ENCODE data around the gene PTH1R.

Gene PTH1R

GRCh38 chr3:46849686-46850467 is 27.6 kb upstream of the PTH1R start:
- no peak for DNase-seq (ENCODE audit: low read depth in 2 of 2)

DNA sequence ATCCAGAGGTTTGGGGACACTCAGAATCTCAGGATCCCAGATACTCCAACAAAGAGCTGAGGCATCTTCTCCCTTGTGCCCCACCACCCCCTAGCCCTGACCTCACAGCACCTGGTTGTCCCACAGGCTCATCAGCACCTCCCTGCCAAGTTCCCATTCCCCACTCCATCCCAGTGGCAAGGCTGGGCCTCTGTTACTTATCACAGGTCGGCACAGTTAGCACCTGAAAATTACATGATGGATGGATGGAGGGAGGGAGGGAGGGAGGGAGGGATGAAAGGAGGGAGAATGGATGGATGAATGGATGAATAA is 27.1 kb upstream of the PTH1R start:
- DNase-seq (ENCODE audit: low read depth in 2 of 2): no peak

- DNase-seq (ENCODE audit: low read depth in 2 of 2): no peak
Measured at GRCh38 chr3:46851364-46852333, 25.9 kb upstream of the PTH1R start.

- no peak for DNase-seq (ENCODE audit: low read depth in 2 of 2)
Measured at GRCh38 chr3:46852334-46852720, 25.2 kb upstream of the PTH1R start.

DNA sequence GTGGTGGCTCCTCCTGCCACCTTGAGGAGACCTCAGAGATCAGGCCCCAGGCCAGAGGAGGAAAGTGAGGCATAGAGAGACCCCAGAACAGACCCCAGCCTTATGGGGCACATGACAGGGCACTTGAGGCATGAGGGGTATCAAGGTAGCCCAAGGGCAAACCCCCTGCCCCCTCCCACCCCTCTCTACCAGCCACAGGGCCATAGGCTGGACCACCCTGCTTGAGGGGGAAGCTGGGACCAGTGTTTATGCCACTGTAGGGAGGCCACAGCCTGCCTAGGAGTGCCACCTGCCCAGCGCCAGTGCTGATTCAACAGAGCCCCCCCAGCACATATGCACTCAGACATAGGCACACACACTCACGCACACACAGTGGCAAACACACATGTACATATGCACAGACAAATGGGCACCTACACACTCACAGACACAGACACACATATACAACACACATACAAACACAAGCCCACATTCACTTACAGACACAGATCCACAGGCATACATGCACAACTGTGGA is 24.6 kb upstream of the PTH1R start:
- no peak for DNase-seq (ENCODE audit: low read depth in 2 of 2)

- DNase-seq (ENCODE audit: low read depth in 2 of 2): no peak
Measured at GRCh38 chr3:46853441-46854415, 23.8 kb upstream of the PTH1R start.

DNA sequence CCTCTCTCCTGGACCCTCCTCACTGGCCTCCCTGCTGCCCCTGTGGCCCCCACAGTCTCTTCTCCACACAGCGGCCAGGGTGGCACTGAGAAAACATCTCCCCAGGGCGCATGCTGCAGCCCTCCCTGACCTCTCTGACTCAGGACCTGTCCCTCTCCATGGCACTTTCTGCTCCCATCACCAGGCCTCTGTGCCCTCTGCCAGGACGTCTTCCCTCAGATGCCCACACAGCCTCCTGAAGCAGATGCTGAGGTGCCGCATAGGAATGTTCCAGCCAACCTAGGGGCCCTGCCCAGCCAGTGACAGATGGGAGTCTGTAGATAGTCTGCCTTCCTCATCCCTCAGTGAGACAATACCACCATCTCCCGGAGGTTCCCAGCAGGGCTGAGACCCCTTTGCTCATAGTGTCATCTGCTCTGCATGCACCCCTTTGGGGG is 22.9 kb upstream of the PTH1R start:
- no peak for DNase-seq (ENCODE audit: low read depth in 2 of 2)

- DNase-seq (ENCODE audit: low read depth in 2 of 2): no peak
Measured at GRCh38 chr3:46856576-46857471, 20.7 kb upstream of the PTH1R start.

DNA sequence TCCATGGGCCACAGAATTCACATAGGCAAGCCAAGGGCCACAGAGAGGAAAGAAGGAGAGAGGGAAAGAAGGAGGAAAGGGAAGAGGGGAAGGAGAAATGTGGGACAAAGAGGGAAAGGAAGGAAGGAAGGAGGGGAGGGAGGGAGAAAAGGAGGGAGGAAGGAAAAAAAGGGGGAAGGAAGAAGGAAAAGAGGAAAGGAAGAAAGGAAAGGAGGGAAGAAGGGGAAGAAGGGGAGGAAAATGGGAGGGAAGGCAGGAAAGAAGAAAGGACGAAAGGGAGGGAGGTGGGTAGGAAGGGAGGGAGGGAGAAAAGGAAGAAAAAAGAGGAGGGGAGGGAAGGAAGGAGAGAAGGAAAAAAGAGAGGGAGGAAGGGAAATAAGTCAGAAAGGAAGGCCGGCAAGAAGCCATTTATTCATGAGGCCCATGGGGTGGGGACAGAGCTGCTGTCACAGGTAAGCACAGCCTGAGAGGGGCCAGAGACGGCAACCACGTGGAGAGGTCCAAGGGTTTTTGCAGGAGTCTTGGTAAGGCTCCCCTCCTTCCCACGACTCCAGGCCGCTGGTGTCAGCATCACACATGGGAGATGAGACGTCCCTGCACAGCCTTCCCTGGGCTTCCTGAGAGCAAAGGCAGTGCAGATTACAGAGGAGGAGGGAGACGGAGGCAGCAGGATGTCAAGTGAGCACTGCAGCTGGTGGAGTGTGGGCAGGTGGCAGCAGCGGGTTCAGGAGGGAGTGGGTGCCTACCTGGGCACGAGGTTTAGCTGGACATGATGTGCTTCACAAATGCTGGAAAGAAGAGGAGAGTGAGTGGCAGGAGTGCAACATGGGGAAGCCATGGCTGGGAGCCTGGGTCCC is 19.8 kb upstream of the PTH1R start:
- DNase-seq (ENCODE audit: low read depth in 2 of 2): no peak

DNA sequence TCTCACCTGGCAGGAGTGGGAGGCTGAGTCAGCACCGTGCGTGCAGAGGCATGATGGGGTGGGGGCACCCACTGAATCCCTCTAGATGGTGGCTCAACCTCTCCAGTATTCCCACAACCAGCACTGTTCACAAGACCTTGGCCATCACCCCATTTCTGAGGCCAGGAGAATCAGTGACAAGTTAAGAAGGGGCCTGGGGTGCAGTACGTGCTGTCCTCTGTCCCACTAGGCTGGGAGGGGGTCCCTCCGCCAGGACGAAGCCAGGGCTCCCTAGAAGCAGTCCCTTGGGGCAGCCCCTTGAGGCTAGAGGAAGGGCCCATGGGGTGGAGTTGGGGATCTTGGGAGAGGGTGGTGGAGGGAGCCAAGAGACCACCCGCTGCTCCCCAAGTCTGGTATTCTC is 19.1 kb upstream of the PTH1R start:
- DNase-seq (ENCODE audit: low read depth in 2 of 2): no peak

- DNase-seq (ENCODE audit: low read depth in 2 of 2): no peak
Measured at GRCh38 chr3:46859001-46859710, 18.4 kb upstream of the PTH1R start.

DNA sequence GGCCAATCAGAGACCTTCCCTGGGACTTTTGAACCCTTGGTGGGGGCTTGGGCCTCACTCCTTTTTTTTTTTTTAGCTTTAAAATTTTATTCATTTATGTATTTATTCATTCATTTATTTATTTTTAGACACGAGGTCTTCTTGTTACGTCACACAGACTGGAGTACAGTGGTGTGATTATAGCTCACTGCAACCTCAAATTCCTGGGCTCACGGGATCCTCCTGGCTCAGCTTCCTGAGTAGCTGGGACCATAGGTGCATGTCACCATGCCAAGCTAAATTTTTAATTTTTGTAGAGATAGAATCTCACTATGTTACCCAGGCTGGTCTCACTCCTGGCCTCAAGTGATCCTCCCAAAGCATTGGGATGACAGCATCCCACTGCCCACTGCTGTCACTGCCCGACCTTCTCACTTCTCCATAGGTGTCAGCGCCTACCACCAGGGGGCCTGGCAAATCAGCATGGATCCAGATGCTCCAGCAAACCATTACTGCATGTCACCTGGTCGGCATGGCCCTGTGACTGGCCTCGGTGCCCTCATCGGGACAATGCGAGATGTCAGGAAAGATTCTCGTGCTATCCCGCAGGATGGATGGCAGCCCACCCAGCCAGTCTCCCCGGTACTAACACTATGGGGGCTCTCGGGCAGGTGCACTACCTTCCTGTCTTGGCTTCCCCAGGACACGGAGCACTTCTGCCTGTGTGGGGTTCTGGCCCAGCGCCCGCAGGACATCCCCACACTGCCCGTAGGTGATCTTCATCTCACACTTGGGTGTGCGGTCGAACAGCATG is 17.3 kb upstream of the PTH1R start:
- DNase-seq (ENCODE audit: low read depth in 2 of 2): no peak

DNA sequence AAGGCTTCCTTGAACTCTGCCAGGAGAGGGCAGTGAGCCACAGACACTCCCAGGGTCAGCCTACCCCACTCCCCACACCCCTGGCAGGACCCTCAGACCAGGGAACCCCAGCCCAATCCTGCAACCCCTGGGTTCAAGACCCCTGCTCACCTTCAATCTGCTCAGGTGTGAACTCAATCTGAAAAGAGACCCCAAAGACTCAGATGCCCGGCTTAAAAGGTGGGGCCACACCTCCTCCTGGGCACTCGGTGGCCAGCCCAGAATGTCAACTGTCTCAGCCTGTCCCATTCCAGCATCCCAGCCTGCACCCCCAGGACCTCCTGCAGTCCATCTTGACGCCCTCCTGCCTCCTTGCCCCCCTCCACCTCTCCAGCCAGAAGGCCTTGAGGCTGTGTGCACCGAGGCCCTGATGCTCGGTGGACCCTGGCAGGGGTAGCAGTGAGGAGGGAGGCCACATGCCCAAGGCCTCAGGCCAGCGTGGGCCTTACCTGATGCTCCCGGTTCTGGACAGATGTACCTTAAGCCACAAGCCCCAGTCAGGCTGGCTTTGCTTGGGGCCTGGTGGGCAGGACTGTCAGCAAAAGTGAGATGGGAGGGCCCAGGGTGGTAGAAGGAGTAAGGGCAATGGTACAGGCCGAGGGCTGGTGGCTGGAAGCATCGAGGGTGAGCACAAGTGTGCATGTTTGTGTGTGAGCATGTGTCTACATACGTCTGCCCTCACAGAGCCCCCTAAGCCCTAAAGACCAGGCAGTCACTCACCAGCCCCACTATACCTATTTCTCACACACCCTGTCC is 16.5 kb upstream of the PTH1R start:
- DNase-seq (ENCODE audit: low read depth in 2 of 2): no peak

DNA sequence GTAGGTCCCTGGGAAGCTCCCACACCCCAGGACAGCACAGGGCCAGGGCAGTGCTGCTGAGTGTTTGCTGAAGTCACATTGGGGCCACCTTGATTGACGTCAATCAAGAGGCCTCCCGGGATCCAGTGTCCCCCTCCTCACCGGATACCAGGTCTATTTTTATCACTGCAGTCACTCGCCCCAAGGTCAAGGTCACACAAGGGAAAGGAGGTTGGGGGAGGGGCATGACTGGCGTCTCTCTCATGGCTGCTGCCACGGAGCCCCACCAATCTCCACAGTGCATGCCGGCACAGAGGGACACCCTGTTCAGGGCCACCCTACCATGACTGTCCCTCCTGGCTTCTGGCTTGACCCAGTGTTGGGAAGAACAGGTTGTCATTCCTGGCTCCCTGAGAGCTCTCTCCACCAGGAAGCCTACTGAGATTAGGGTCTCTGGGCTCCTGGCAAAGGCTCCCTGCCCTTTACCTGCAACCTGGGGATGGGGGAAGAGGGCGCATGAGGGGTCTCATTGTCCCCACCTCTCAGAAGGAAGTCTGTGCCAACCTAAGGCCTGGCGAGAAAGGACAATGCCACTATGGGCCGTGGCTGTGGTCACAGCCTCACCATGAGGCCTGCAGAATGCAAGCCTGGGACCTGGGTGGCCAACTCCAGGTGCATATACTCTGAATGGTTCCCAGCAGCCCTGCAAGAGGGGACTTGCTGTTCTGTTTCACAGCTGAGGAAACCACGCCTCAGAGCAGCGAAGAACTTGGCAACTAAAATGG is 15.7 kb upstream of the PTH1R start:
- DNase-seq (ENCODE audit: low read depth in 2 of 2): no peak

GRCh38 chr3:46862369-46863025 is 15.0 kb upstream of the PTH1R start:
- no peak for DNase-seq (ENCODE audit: low read depth in 2 of 2)

- no peak for DNase-seq (ENCODE audit: low read depth in 2 of 2)
Measured at GRCh38 chr3:46863261-46863782, 14.2 kb upstream of the PTH1R start, which contains the start of gene MYL3. TSS of gene MYL3 (minus strand) at chr3:46863444. CDS start at chr3:46863390, 54 bp downstream.
